Esophagus muscularis mucosa (tissue), 4 donors: Measurements from ENCODE around the gene GRAMD4. TPM values are rescaled to one million over a fixed set of nuclear protein-coding genes. Genes with fewer than 3 reads are reported as not detected.

ENCODE experiments used
- DNase-seq: peaks from one replicate; pipeline ENCODE4 v3.0.0-alpha.2; 2017; ENCODE audit errors: extremely low spot score
- H3K27ac ChIP-seq, 4 donors: fragments of 200-600 bp; sonication (generic); replicated peaks in 1 of 4; 1 replicate in 3 of 4; 2 replicates in 1 of 4; pipeline ENCODE4 v1.5.1; 2016 to 2019; ENCODE audit warnings: mild to moderate bottlenecking in 1 of 4
- H3K27me3 ChIP-seq, 4 donors: fragments of 200-600 bp; sonication (generic); one replicate each; pipeline versions ENCODE4 v1.5.1 to v1.6.0; 2016 to 2019
- H3K36me3 ChIP-seq, 4 donors: fragments of 200-600 bp; sonication (generic); one replicate each; pipeline ENCODE4 v1.5.1; 2016 to 2019
- H3K4me1 ChIP-seq, 4 donors: fragments of 200-600 bp; sonication (generic); one replicate each; pipeline ENCODE4 v1.5.1; 2016 to 2019
- H3K4me3 ChIP-seq, 4 donors: fragments of 200-600 bp; sonication (generic); 1 replicate in 2 of 4; 2 replicates in 2 of 4; pipeline ENCODE4 v1.5.1; 2016 to 2019; ENCODE audit warnings: mild to moderate bottlenecking in 4 of 4, moderate library complexity in 1 of 4
- H3K9me3 ChIP-seq, 4 donors: fragments of 200-600 bp; sonication (generic); 1 replicate in 3 of 4; 2 replicates in 1 of 4; pipeline ENCODE4 v1.5.1; 2016 to 2019
- EP300 ChIP-seq: sonication (generic); formaldehyde crosslinking; IDR thresholded peaks from one replicate; pipeline ENCODE4 v1.6.1; 2017; ENCODE audit warnings: antibody characterized with exemption
- POLR2A ChIP-seq: fragments of 450-650 bp; IDR thresholded peaks from one replicate; pipeline ENCODE4 v1.6.1; 2017; ENCODE audit warnings: antibody characterized with exemption, moderate library complexity, mild to moderate bottlenecking, low read depth
- POLR2AphosphoS5 ChIP-seq, 2 donors: sonication (generic); formaldehyde crosslinking; IDR thresholded peaks; one replicate each; pipeline ENCODE4 v1.6.1; 2017; ENCODE audit warnings: antibody characterized with exemption in 2 of 2
- WGBS: methylation state at CpG from one replicate; pipeline ENCODE4 v1.1.5; 2018; 5-methylcytosine and 5-hydroxymethylcytosine counted together
- intact Hi-C: fragments of 100-400 bp; cut with DNase I; formaldehyde crosslinking; loops from one replicate; pipeline ENCODE4 v1.15.1; 2023
- total RNA-seq, 4 donors: library from RNA; depleted of rRNA; stranded (reverse); fragments of >200 nt; gene quantifications; one replicate each; pipeline versions ENCODE4 v1.1.0 to v1.2.1, GENCODE V29; 2016
- TF ChIP-seq, protein P1 (sequence below), 3 experiments: fragments of 200-600 bp in 2 of 3; fragments of 450-650 bp in 1 of 3; sonication (generic) in 2 of 3; IDR thresholded peaks; one replicate each; pipeline ENCODE4 v1.5.1; 2017 to 2019; ENCODE audit warnings: antibody characterized with exemption in 3 of 3, mild to moderate bottlenecking in 2 of 3, moderate library complexity in 1 of 3

The GRAMD4 gene
- total RNA-seq, 4 donors from 2014 or later, result 20.0 to 126 (median 63.8) TPM

DNA sequence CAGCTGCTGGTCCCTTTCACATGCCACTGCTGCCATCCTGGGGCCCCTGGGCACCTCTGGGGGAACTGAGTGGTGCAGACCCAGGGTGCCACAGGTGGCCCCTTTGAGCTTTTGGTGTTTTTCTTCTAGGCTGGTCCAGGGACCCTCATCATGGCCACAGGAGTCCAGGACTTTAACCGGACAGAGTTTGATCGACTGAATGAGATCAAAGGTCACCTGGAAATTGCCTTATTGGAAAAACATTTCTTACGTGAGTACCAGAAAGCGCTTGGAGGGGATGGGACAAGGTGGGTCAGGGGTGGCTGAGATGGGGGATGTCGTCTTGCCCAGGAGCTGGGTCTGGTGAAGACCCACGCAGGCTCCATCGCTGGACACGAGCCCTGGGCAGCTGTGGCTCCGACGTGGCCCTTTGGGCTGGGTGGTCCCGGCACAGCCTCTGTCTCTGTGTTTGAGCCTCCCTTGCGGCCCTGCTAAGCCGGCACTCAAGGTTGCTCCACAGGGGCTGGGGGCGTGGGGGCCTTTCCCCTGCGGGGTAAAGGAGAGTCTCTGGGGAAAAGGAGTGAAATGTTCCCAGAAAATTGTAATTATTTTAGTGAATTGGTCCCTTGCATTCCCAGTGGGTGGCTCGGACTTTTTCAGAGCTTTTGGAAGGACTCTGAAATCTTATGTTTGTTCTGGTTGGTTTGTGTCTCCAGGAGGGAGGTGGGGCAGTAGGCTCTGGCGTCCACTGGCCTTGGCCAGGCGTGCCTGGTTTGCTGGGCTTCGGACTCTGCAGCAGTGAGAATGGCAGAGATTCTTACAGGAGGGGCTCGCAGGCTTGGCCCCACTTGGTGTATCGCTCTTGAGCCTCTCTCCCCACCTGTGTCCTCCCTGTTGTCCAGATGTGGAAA is 17.8 kb downstream of the GRAMD4 start:
- H3K27ac ChIP-seq, result no peak overlapping the region
- no peak overlapping the region for H3K4me3 ChIP-seq

DNA sequence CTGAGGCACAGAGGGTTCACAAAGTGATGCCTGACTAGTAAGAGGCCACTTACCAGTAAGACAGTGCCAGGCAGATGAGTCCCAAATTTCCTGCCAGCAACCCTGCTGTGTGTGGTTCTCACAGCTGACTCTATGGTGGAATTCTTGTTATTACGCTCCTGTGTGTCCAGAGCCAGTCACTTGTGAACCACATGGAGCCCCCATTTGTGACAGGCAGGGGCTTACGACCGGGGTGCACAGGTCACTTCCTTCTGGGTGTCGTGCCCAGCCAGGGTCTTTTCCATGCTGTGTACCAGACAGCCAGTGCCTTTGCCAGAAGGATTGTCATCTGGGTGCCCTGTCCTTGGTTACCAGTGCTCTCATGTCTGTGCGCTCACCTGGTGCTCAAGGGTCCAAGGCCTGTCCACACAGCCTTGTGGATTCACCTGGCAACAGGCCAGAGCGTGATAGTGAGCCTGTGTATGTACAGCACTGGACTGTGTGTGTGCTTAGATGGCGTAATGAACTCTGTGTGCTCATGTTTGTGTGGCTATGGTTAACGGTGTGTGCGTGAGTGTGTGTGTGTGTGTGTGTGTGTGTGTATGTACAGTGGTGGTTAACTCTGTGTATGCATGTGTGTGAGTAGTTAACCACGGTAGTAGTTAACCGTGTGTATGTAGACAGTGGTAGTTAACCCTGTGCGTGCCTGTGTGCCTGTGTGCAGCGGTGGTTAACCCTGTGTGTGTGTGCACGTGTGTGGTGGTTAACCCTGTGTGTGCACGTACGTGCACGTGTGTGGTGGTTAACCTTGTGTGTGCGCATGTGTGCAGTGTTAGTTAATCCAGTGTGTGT is 18.6 kb downstream of the GRAMD4 start:
- no peak for TF ChIP-seq POLR2A
- TF ChIP-seq, protein P1, sequence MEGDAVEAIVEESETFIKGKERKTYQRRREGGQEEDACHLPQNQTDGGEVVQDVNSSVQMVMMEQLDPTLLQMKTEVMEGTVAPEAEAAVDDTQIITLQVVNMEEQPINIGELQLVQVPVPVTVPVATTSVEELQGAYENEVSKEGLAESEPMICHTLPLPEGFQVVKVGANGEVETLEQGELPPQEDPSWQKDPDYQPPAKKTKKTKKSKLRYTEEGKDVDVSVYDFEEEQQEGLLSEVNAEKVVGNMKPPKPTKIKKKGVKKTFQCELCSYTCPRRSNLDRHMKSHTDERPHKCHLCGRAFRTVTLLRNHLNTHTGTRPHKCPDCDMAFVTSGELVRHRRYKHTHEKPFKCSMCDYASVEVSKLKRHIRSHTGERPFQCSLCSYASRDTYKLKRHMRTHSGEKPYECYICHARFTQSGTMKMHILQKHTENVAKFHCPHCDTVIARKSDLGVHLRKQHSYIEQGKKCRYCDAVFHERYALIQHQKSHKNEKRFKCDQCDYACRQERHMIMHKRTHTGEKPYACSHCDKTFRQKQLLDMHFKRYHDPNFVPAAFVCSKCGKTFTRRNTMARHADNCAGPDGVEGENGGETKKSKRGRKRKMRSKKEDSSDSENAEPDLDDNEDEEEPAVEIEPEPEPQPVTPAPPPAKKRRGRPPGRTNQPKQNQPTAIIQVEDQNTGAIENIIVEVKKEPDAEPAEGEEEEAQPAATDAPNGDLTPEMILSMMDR (IDR thresholded peaks at IDR 0.05), result no peak
- no peak for TF ChIP-seq POLR2AphosphoS5 (IDR thresholded peaks at IDR 0.05)
- TF ChIP-seq EP300, result no peak
- no peak for DNase-seq
- no peak overlapping the region for H3K27ac ChIP-seq
- H3K9me3 ChIP-seq, result no peaks in the 10 kb centered on the region
- H3K27me3 ChIP-seq, result no peaks in the 10 kb centered on the region
- H3K4me1 ChIP-seq, result peaks cover 28 to 56% (median 47%) of the 10 kb centered on the region in 4 donors
- peaks cover 0 to 3% (median 0%) of the 10 kb centered on the region in 4 donors for H3K36me3 ChIP-seq
- intact Hi-C loops, result no loop called here
- no peak overlapping the region for H3K4me3 ChIP-seq
- WGBS, result 65% methylated on average over 13 of the region's 18 CpGs

More for the DNA sequence above, 17.8 kb downstream of the GRAMD4 start:
- DNase-seq, result no peak
- WGBS, result 85% methylated on average over 13 of the region's 21 CpGs
- peaks cover 28 to 56% (median 47%) of the 10 kb centered on the region in 4 donors for H3K4me1 ChIP-seq
- H3K9me3 ChIP-seq, result no peaks in the 10 kb centered on the region
- H3K27me3 ChIP-seq, result no peaks in the 10 kb centered on the region
- intact Hi-C loops, result no loop called here
- peaks cover 0 to 3% (median 0%) of the 10 kb centered on the region in 4 donors for H3K36me3 ChIP-seq
- TF ChIP-seq, protein P1 (IDR thresholded peaks at IDR 0.05), result no peak
- TF ChIP-seq EP300, result no peak
- TF ChIP-seq POLR2AphosphoS5 (IDR thresholded peaks at IDR 0.05), result no peak
- no peak for TF ChIP-seq POLR2A

DNA sequence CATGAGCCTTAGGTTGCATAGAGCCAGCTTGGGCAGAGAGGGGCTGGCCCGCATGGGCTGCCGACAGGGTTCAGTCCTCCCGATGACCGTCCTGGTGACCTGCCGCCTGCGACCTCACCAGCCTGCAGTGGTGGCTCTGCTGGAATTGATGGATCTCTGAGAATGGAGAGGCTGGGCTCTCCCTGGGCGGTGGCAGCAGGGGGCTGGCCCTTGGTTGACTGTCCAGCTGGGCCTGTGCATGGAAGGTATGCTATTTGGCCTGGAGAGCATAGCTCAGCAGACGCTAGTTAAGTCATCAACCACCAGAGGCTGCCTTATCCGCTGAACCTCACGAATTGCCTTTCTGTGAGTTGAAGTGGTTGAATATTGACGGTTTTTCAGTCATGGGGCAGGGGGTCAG is 19.7 kb downstream of the GRAMD4 start:
- intact Hi-C loops, result no loop called here
- Histone ChIP-seq H3K27me3 (no peaks in the 10 kb centered on the region), H3K27ac (no peak overlapping the region), H3K4me1 (peaks cover 24 to 56% (median 42%) of the 10 kb centered on the region in 4 donors), H3K36me3 (peaks cover 0 to 3% (median 0%) of the 10 kb centered on the region in 4 donors), H3K9me3 (no peaks in the 10 kb centered on the region), H3K4me3 (no peak overlapping the region)
- TF ChIP-seq, protein P1 (IDR thresholded peaks at IDR 0.05), result no peak
- no peak for TF ChIP-seq POLR2A
- TF ChIP-seq POLR2AphosphoS5 (IDR thresholded peaks at IDR 0.05), result no peak
- TF ChIP-seq EP300, result no peak
- WGBS, result 100% methylated on average over 3 of the region's 11 CpGs
- no peak for DNase-seq

DNA sequence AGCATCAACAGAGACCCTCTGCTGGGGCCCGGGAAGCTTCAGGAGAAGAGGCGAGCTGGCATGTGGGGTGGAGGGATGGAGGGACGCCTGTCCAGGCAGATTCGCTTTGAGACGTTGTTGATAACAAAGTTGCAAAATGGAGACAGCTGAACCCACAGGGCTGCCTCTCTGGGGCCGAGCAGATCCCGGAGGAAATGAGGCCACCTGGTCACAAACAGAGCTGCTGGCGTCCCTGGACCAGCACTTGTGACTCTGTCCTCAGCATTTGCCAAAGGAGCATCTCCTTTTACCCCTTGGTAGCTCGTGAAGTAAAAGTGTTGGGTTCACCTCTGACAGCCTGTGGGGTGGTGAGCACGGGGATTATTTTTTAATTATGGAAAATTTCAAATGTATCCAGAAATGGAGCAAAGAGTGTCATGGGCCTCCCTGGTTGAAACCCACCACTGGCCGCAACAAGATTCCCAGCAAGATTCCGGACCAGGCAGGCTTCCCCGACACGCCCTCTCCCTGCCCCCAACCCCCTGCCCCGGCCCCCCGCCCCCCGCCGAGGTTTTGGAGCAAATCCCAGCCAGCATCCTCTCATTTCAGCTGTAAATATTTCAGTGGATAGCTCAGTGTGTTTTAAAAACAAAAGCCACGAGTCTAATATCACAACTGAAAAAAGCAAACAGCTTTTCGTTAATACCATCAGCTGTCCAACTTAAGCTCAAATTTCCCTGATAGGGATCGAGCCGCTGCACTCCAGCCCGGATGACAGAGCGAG is 20.3 kb downstream of the GRAMD4 start:
- H3K27me3 ChIP-seq, result no peaks in the 10 kb centered on the region
- WGBS, result 78% methylated on average over 16 of the region's 24 CpGs
- no peak overlapping the region for H3K4me3 ChIP-seq
- DNase-seq, result no peak
- H3K9me3 ChIP-seq, result no peaks in the 10 kb centered on the region
- peaks cover 0 to 3% (median 0%) of the 10 kb centered on the region in 4 donors for H3K36me3 ChIP-seq
- intact Hi-C loops, result no loop called here
- TF ChIP-seq EP300 (no peak), POLR2AphosphoS5 (IDR thresholded peaks at IDR 0.05) (no peak), POLR2A (no peak)
- TF ChIP-seq, protein P1 (IDR thresholded peaks at IDR 0.05), result no peak
- H3K4me1 ChIP-seq, result peaks cover 23 to 61% (median 44%) of the 10 kb centered on the region in 4 donors
- H3K27ac ChIP-seq, result no peak overlapping the region
